Measurements from ENCODE around the gene TNN. TPM values are rescaled to one million over a fixed set of nuclear protein-coding genes. Genes with fewer than 3 reads are reported as not detected.

The TNN gene
- total and polyA plus RNA-seq, 10 of the 15 experiments (the other 5 are each of a cell fraction or from before 2014, with no cell fraction given): 0.05 to 0.17 (median 0.11) TPM

DNA sequence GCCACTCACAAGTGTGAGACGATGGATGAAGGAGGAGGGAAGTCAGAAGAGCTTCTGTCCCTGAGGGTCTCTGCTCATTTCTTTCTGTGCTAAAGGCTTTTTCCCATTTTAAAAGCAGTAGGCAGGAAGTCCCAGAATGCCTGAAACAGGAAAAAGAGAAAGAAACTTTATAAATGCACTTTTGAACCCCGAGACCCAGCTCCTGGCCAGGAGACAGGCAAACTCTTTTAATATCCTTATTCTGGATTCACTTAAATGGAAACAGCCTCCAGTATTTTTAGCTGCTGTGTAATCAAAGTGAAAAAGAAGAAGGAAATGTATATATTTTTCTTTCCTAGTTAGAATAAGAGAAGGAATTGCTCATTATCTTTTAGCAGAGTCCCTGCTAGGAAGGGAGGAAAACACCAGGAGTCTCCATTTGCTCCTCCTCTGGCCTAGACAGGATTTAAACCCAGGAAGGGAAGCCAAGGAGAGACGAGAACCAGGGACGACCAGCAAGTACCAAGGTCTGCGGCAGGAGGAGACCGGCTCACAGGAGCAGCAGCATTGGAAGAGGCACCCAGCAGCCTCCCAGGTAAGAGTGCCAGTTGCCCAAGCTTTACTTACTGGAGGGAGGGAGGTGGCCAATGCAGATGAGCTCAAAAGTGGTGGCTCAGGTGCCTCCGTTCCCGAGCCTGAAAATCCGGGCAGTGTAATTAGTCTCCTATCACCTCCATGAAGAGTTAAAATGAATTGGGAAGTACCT lies at the start of gene TNN (continued):
- TF ChIP-seq MTA3 (IDR thresholded peaks at IDR 0.05; ENCODE audit: borderline replicate concordance, low read length) (no peak), TBL1XR1 (IDR thresholded peaks at IDR 0.05; ENCODE audit: low read depth, low read length) (no peak)

- H2AFZ ChIP-seq (ENCODE audit: control insufficient read depth, low read depth, low read length): no peak overlapping the region
- peaks cover 26% of the 10 kb centered on the region for H3K79me2 ChIP-seq (ENCODE audit: control insufficient read depth, insufficient read depth, low read length)
- SMC1A ChIA-PET (ENCODE audit: uncharacterized antibody, unreplicated experiment): no interaction called here
- in situ Hi-C loops (cut with MboI): no loop called here
- H4K20me1 ChIP-seq (ENCODE audit: control insufficient read depth, insufficient read depth): no peaks in the 10 kb centered on the region
- no peak overlapping the region for H3K4me2 ChIP-seq (ENCODE audit: control insufficient read depth, insufficient read depth)
- no peak overlapping the region for H3K27ac ChIP-seq (ENCODE audit: control insufficient read depth, insufficient read depth)
- no peaks in the 10 kb centered on the region; the same call in 1 of the 2 replicates for H3K4me1 ChIP-seq (ENCODE audit: control insufficient read depth, insufficient read depth, low read length)
- RAD21 ChIA-PET (ENCODE audit: unreplicated experiment): no interaction called here
- H3K4me3 ChIP-seq: no peak overlapping the region
- no peak for ATAC-seq
- no peak overlapping the region for H3K9ac ChIP-seq (ENCODE audit: control insufficient read depth, insufficient read depth, low read length)
- POLR2A ChIA-PET: no interaction called here
- H3K36me3 ChIP-seq (ENCODE audit: control insufficient read depth in 2 of 2, insufficient read depth in 2 of 2, low read length in 1 of 2): peaks cover 4 to 14% of the 10 kb centered on the region in 2 experiments
- 98% methylated on average over 3 of the region's 3 CpGs for WGBS (ENCODE audit: insufficient coverage, insufficient replicate concordance, low lambda C conversion rate, missing lambda C conversion rate)
- intact Hi-C loops (cut with micrococcal nuclease; ENCODE audit: unreplicated experiment): no loop called here
- no peak for DNase-seq (ENCODE audit: low read depth, low spot score)
- FAIRE-seq: no peak
- H3K9me3 ChIP-seq (replicated peaks; ENCODE audit: control insufficient read depth, insufficient read depth, low read length): no peaks in the 10 kb centered on the region; the same call in 2 of the 3 replicates
- CTCF ChIA-PET: interaction anchor here (1.3 kb wide), 1 partner anchor 10 kb away, joined by 5 read pairs; no protein-coding TSS in a partner anchor
- TF ChIP-seq ZNF207 (IDR thresholded peaks at IDR 0.05; ENCODE audit: borderline replicate concordance): no peak
- TF ChIP-seq SKIL (IDR thresholded peaks at IDR 0.05; ENCODE audit: low read depth, poor library complexity, severe bottlenecking): no peak
- TF ChIP-seq, protein P1, sequence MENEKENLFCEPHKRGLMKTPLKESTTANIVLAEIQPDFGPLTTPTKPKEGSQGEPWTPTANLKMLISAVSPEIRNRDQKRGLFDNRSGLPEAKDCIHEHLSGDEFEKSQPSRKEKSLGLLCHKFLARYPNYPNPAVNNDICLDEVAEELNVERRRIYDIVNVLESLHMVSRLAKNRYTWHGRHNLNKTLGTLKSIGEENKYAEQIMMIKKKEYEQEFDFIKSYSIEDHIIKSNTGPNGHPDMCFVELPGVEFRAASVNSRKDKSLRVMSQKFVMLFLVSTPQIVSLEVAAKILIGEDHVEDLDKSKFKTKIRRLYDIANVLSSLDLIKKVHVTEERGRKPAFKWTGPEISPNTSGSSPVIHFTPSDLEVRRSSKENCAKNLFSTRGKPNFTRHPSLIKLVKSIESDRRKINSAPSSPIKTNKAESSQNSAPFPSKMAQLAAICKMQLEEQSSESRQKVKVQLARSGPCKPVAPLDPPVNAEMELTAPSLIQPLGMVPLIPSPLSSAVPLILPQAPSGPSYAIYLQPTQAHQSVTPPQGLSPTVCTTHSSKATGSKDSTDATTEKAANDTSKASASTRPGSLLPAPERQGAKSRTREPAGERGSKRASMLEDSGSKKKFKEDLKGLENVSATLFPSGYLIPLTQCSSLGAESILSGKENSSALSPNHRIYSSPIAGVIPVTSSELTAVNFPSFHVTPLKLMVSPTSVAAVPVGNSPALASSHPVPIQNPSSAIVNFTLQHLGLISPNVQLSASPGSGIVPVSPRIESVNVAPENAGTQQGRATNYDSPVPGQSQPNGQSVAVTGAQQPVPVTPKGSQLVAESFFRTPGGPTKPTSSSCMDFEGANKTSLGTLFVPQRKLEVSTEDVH (IDR thresholded peaks at IDR 0.05; ENCODE audit: low read depth, partially characterized antibody): no peak
- TF ChIP-seq CREM (IDR thresholded peaks at IDR 0.05; ENCODE audit: low read depth): no peak
- TF ChIP-seq NR2C1 (IDR thresholded peaks at IDR 0.05): no peak
- no peak for TF ChIP-seq STAT3 (IDR thresholded peaks at IDR 0.05; ENCODE audit: low read depth, low read length)
- TF ChIP-seq CBX5 (IDR thresholded peaks at IDR 0.05; ENCODE audit: low read depth): no peak
- TF ChIP-seq CBX3 (IDR thresholded peaks at IDR 0.05; ENCODE audit: borderline replicate concordance, low read depth): no peak
- no peak for TF ChIP-seq TBL1XR1 (IDR thresholded peaks at IDR 0.05; ENCODE audit: low read depth, low read length)
- no peak for TF ChIP-seq HDAC2 (IDR thresholded peaks at IDR 0.05)
- TF ChIP-seq SPI1 (IDR thresholded peaks at IDR 0.05; ENCODE audit: borderline replicate concordance, insufficient read depth, low read depth, low read length): no peak
- TF ChIP-seq, protein P2, sequence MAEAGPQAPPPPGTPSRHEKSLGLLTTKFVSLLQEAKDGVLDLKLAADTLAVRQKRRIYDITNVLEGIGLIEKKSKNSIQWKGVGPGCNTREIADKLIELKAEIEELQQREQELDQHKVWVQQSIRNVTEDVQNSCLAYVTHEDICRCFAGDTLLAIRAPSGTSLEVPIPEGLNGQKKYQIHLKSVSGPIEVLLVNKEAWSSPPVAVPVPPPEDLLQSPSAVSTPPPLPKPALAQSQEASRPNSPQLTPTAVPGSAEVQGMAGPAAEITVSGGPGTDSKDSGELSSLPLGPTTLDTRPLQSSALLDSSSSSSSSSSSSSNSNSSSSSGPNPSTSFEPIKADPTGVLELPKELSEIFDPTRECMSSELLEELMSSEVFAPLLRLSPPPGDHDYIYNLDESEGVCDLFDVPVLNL (IDR thresholded peaks at IDR 0.05; ENCODE audit: low read depth, low read length): no peak
- H3K27me3 ChIP-seq (replicated peaks in 1 of 2; ENCODE audit: control insufficient read depth in 2 of 2, insufficient read depth in 2 of 2, low read length in 1 of 2): no peaks in the 10 kb centered on the region
- BruUV-seq (replicated peaks): no TSS peak
These were observed 48.1 kb upstream of the TNN start for GRCh38 chr1:175019524-175019923.

Measured in GM12878 (cell line).